ENCODE results near the gene CKS2. TPM values are rescaled to one million over a fixed set of nuclear protein-coding genes. Genes with fewer than 3 reads are reported as not detected.

The CKS2 gene
- total and polyA plus RNA-seq, 7 donors, result 3.6 to 170 (median 14.4) TPM

- Histone ChIP-seq H3K9me3 (no peaks in the 10 kb centered on the region), H3K36me3 (ENCODE audit: insufficient read depth in 1 of 2, low read depth in 1 of 2) (peaks cover 26 to 95% of the 10 kb centered on the region in 2 donors), H3K4me3 (no peak overlapping the region), H3K27me3 (ENCODE audit: insufficient read depth in 3 of 3, low read length in 2 of 3) (no peaks in the 10 kb centered on the region), H3K27ac (no peak overlapping the region), H3K4me1 (peaks cover 3% of the 10 kb centered on the region)
- TF ChIP-seq CTCF (IDR thresholded peaks at IDR 0.05), result no peak
- DNase-seq (no peak), ATAC-seq (no peak)
- intact Hi-C loops (cut with DNase I), result loop anchor here in 1 of 2 donors (10.0 kb wide), 1 partner anchor 215 kb away; no protein-coding TSS in a partner anchor
Observed at GRCh38 chr9:89329917-89330316, 18.9 kb downstream of the CKS2 start.

- DNase-seq, result no peak
- Histone ChIP-seq H3K36me3 (ENCODE audit: insufficient read depth in 1 of 2, low read depth in 1 of 2) (peaks cover 29 to 98% of the 10 kb centered on the region in 2 donors), H3K4me1 (no peaks in the 10 kb centered on the region), H3K4me3 (no peak overlapping the region), H3K9me3 (no peaks in the 10 kb centered on the region), H3K27me3 (ENCODE audit: insufficient read depth in 3 of 3, low read length in 2 of 3) (no peaks in the 10 kb centered on the region), H3K27ac (no peak overlapping the region)
- intact Hi-C loops (cut with DNase I), result no loop called here
- no peak for ATAC-seq
- no peak for TF ChIP-seq CTCF (IDR thresholded peaks at IDR 0.05)
- WGBS, 3 donors, result 94 to 98% (median 95%) methylated on average over 7 of the region's 7 CpGs
Observed at GRCh38 chr9:89330513-89330912, 19.5 kb downstream of the CKS2 start.

GRCh38 chr9:89339807-89340206 lies 28.8 kb downstream of the CKS2 start:
- intact Hi-C loops (cut with DNase I), result no loop called here
- H3K4me1 ChIP-seq, result no peaks in the 10 kb centered on the region

GRCh38 chr9:89340332-89340731 lies 29.3 kb downstream of the CKS2 start:
- ATAC-seq (no peak), DNase-seq (no peak)
- Histone ChIP-seq H3K27me3 (ENCODE audit: insufficient read depth in 3 of 3, low read length in 2 of 3) (no peaks in the 10 kb centered on the region), H3K4me3 (no peak overlapping the region), H3K27ac (no peak overlapping the region), H3K4me1 (no peaks in the 10 kb centered on the region), H3K9me3 (no peaks in the 10 kb centered on the region), H3K36me3 (ENCODE audit: insufficient read depth in 1 of 2, low read depth in 1 of 2) (peaks cover 19 to 100% of the 10 kb centered on the region in 2 donors)
- no peak for TF ChIP-seq CTCF (IDR thresholded peaks at IDR 0.05)
- intact Hi-C loops (cut with DNase I), result no loop called here
- WGBS, 3 donors, result 92 to 97% (median 94%) methylated on average over 3 of the region's 3 CpGs

More at GRCh38 chr9:89339807-89340206, 28.8 kb downstream of the CKS2 start:
- Histone ChIP-seq H3K27ac (no peak overlapping the region), H3K27me3 (ENCODE audit: insufficient read depth in 3 of 3, low read length in 2 of 3) (no peaks in the 10 kb centered on the region), H3K4me3 (no peak overlapping the region), H3K9me3 (no peaks in the 10 kb centered on the region), H3K36me3 (ENCODE audit: insufficient read depth in 1 of 2, low read depth in 1 of 2) (peaks cover 17 to 100% of the 10 kb centered on the region in 2 donors)
- WGBS, 3 donors, result 92 to 97% (median 92%) methylated on average over 2 of the region's 2 CpGs
- DNase-seq, result no peak
- TF ChIP-seq CTCF (IDR thresholded peaks at IDR 0.05), result no peak
- ATAC-seq, result no peak

- intact Hi-C loops (cut with DNase I), result no loop called here
- WGBS, 3 donors, result 96 to 99% (median 97%) methylated on average over 6 of the region's 6 CpGs
- no peak for DNase-seq
- Histone ChIP-seq H3K4me3 (no peak overlapping the region), H3K4me1 (no peaks in the 10 kb centered on the region), H3K27ac (no peak overlapping the region), H3K9me3 (no peaks in the 10 kb centered on the region), H3K36me3 (ENCODE audit: insufficient read depth in 1 of 2, low read depth in 1 of 2) (peaks cover 18 to 100% of the 10 kb centered on the region in 2 donors), H3K27me3 (ENCODE audit: insufficient read depth in 3 of 3, low read length in 2 of 3) (no peaks in the 10 kb centered on the region)
- TF ChIP-seq CTCF (IDR thresholded peaks at IDR 0.05), result no peak
- ATAC-seq, result no peak
Observed at GRCh38 chr9:89342213-89342612, 31.2 kb downstream of the CKS2 start.

All from psoas muscle (tissue), 8 donors.